SK-N-SH treated with all-trans-retinoic acid at 6 μM for 48 hours (cell line): Measurements from ENCODE around the gene IQGAP3.

ENCODE experiments used
- ARNTL ChIP-seq: fragments of 450-650 bp; formaldehyde crosslinking; IDR thresholded peaks from 2 replicates; pipeline ENCODE4 v1.5.0; 2020; ENCODE audit warnings: low read depth, mild to moderate bottlenecking, moderate library complexity, borderline replicate concordance
- CREB5 ChIP-seq: fragments of 250-450 bp; sonication (Bioruptor Pico); IDR thresholded peaks from 2 replicates; pipeline ENCODE4 v1.5.1; 2020; ENCODE audit warnings: low read depth, mild to moderate bottlenecking, moderate library complexity
- OSR1 ChIP-seq: fragments of 250-450 bp; sonication (Bioruptor Pico); IDR thresholded peaks from 2 replicates; pipeline ENCODE4 v1.8.0; 2022; ENCODE audit warnings: moderate library complexity, mild to moderate bottlenecking, inconsistent platforms
- RARB ChIP-seq: fragments of 250-450 bp; sonication (Bioruptor Pico); IDR thresholded peaks from 2 replicates; pipeline ENCODE4 v1.8.0; 2021; ENCODE audit warnings: mild to moderate bottlenecking, moderate library complexity
- SNAI2 ChIP-seq: fragments of 250-450 bp; sonication (Bioruptor Pico); IDR thresholded peaks from 2 replicates; pipeline ENCODE4 v1.5.0; 2020; ENCODE audit warnings: mild to moderate bottlenecking, moderate library complexity
- ZNF70 ChIP-seq: fragments of 450-650 bp; formaldehyde crosslinking; IDR thresholded peaks from 2 replicates; pipeline ENCODE4 v1.5.0; 2020; ENCODE audit warnings: mild to moderate bottlenecking, moderate library complexity

DNA sequence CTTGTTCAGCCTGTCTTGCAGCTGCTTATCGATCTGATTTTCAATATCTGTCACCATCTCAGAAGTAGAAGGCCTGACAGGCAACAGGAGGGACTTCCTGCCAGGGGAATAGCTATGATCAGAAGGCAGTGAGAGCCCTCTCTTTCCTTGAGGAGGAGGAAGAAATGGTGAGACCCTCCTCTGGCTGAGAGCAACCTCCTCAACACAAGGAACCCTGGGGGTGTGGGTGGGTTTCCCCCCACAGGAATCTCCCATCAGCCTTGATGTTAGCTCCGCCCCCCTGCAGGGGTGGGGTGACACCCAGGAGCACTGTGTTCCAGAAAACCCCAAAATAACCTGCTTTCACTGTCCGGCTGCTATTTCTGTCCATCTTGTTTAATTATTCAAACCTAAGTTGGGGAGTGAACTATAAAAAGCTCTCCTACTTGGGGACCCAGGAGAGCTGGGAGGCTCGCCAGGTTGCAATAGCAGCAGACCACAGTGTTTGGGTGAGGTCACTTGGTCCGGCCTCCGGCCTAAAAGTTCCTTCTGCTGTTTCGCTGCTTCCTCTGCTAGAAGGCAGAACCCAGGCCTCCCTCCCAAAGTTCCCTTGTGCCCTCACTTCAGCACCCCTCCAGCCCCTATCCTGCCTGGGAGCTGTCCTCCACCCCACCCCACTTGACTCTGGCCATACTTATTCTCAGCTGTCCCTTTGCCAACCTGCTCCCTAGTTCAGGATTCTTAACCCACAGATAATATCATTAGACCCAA, 64.0 kb downstream of the IQGAP3 start:
- TF ChIP-seq SNAI2 (CRISPR knock-in tag) (no peak), ARNTL (CRISPR knock-in tag) (no peak), CREB5 (CRISPR knock-in tag) (no peak), RARB (CRISPR knock-in tag) (no peak), ZNF70 (CRISPR knock-in tag) (no peak), OSR1 (CRISPR knock-in tag) (no peak)
